Activated CD4-positive, CD25-positive, alpha-beta regulatory T cell treated with anti-CD3 and anti-CD28 coated beads, Interleukin-2, amount 50 U/mL, for 24 hours (primary cell): ENCODE measurements around the gene NSA2.
"Not testable (repeated sequence)": the region's sequence is repeated elsewhere in the genome, so short reads cannot be mapped to it uniquely, and the experiment has no call there.

ENCODE experiments used
- ATAC-seq, 2 donors: fragments of 150-1000 bp; cut with Tn5 transposase; one replicate each; pipeline ENCODE4 v1.10.0; 2021; ENCODE audit warnings: mild to moderate bottlenecking in 1 of 2, moderate library complexity in 1 of 2

NSA2 gene

DNA sequence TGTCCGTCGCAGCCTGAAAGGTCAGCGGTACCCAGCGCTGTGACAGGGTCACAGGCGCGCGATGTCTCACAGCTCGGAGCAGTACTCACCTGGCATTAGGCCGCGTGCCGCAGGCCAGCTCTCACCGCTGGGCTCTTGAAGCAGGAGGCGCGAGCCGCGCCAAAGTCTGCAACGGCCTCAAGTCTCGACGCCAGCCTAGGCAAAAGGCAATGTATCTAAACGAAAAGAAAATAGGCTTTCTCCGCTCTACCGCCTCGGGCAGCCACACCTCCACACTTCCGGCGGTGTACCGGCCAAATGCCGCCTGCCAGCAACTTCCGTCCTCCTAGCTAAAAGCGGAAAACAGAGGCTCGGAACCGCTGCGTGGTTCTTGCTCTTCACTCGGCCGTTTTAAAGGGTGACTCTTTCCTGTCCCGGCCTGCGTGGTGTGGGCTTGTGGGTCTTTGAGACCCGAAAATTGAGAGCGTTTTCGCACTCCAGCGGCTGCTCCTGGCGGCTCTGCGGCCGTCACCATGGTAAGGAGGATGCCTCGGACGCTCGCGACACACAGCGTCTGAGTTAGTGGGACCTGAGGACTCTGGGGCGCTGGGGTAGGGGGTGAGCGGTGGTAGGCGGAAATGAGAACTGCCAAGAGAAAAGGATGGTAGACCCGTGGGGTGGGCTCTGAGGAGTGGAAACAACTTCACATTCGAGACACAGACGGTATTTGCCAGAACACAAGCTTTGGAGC is at the start of gene NSA2, which contains the start of gene GFM2:
NSA2 (plus strand) TSS at position 401 of the 730 bp plus-strand sequence; CDS start at position 513, 112 bp downstream.
GFM2 (minus strand) TSS at position 269 of the 730 bp plus-strand sequence. CDS start 3,375 bp downstream, outside the sequence.
- peak; percentile 84 to 87 for ATAC-seq

DNA sequence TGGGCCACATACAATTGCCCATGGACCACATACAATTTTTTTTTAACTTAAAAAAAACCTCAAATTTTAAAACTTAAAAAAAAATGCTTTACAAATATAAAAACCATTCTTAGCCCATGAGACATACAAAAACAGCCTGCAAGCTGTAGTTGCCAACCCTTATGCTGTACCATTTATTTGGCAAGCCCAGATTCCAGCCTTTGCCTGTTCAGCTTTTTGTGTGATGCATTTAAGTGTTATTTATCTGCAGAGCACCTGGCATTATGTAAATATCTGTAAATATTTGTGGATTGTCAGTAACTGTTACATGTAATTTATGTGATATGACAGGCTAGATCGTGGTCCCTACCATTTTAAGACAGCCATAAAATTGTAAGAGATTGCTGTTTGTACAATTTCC is 49.5 kb upstream of the NSA2 start:
- no peak for ATAC-seq

DNA sequence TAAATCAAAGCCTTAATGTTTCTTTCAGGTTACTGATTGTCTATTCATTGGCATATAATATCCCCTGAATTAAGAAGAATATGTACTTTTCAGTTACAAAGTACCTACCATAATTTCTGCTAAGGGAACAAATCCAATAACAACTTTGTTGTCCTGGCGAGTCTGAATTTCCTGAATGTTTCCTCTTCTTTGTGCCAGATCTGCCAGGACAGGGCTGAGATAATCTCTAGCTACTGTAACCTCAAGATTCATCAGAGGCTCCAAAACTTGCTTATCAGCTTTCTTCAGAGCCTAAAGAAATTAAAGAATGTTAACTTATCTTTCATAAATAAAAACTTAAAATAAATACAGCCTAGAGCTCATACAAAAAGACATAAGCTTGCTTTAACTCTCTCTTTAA is 44.8 kb upstream of the NSA2 start:
- no peak for ATAC-seq

DNA sequence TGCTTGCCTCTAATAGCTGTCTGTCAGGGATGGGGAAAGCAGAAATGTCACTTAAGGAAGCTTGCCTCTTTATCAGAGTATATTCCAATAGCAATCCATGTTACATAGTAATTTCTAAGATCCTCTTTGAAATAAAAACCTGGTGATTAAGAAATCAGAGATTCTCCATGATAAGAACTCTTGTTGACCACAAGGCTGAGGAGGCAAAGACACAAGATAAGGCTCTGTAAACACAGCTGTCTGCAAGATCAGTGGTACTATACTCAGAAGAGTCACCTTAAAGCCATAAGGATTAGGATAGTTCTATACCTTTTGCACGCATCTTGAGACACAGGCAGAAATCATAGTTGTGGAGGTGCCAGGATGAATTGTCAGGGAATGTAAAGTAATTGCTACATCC is 41.7 kb upstream of the NSA2 start:
- ATAC-seq: no peak

DNA sequence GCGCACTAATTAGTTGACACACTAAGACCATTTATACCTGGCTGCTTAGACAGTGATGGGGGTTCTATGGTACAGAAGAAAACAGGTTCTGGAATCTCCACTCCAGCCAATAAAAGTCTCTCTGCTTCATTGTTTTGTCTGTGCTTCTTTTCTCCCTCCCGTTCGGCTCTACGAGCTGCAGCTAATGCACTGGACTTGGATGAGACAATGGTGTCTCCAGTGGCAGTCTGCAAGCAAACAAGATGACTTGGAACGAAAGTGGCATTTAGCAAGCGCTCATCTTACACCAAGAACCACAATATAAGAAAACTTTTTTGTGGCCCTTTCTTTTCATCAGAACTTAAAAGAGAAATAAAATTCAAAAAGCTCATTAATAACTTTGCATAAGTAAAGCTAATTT is 30.3 kb upstream of the NSA2 start:
- no peak for ATAC-seq

DNA sequence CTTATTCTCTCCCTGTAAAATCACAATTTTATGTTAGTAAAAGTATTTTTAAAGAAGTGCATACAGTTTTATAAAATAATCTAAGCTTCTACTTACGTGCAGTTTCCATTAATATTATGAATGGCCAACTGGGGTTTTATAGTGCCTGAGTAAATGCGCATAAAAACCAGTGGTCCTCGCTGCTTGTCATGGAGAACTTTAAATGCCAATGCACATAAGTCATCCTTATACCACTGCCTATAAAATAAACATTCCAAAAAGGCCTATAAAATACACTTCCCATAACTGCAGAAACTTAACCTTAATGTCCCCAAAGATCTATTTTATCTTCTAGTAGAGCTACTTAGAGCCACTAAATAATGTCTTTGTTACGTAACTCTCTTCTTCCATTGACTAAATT is 28.6 kb upstream of the NSA2 start:
- no peak for ATAC-seq

DNA sequence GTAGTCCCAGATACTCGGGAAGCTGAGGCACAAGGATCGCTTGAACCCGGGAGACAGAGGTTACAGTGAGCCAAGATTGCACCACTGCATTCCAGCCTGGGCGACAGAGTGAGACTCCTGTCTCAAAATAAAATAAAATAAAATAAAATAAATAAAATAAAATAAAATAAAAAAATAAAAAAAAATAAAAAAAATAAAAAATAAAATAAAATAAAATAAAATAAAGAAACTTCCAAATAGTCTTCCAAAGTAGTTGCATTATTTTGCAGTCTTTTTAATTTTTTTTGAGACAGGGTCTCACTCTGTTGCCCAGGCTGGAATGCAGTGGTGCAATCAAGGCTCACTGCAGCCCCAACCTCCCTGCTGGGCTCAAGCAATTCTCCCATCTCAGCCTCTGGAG is 18.3 kb upstream of the NSA2 start:
- not testable (repeated sequence) for ATAC-seq

DNA sequence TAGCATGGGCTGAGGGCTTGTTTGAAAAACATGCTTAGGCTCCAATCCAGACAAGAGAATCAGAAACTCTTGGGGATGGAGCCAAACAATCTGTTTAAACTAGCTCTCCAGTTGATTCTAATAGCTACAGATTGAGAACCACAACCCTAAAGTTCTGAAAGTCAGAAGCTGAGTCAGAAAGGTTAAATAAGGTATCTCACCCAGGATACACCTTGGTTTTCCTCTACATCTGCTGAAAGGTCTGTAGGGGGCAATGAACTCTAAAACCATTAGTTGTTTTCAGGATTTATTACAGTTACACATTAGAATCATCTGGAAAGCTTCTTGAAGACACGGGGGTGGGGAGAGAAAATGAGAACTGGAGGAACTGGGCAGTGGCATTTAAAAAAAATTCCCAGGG is 5.8 kb upstream of the NSA2 start:
- ATAC-seq: peak in 1 of 2 donors; percentile 25

DNA sequence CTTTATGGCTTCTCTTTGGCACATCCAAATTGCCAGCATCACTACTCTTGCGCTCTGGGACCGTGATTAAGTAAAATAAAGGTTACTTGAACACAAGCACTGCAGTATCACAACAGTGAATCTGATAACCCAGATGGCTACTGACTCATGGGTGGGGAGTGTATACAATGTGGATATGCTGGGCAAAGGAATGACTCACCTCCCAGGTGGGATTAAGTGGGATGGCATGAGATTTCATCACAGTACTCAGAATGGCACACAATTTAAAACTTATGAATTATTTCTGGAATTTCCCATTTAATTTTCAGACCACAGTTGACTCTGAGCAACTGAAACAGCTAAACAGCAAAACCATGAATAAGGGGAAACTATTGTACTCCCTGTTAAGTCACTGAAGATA is 4.5 kb upstream of the NSA2 start:
- peak; percentile 22 to 48 for ATAC-seq

DNA sequence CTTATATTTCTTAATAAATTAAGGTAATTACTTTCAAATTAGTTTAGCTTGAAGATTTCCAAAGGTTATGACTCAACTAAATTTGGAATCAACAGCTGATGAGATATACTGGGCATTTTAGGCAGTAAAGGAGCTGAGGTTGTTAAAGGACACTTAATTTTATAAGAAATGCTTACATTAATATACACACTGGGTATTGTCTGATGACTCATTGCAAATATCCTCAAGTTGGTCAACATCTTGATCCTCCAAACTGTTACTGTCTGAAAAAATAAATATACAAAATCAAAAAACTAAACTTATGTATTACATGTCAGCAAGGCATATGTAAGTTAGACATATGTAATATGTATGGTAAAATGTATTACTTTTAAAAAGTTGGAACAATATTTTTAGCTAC is 3.5 kb upstream of the NSA2 start:
- ATAC-seq: no peak

DNA sequence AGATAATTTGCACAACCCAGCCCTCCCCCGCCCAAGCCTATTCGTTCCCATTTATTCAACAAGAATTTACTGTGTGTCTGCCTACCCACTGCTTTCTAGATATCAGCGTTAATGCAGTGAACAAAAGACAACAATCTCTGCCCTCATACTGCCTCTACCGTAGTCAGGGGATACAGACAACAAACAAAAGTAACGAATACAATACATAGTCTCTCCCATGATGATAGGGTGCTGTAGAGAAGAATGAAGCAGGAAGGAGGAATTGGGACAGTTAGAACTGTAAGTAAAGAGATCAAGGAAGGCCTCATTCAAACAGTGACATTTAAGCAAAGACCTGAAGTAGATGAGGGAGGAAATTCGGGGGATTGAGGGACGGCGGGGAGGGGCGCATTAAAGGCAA is 1.8 kb upstream of the NSA2 start:
- ATAC-seq: no peak

DNA sequence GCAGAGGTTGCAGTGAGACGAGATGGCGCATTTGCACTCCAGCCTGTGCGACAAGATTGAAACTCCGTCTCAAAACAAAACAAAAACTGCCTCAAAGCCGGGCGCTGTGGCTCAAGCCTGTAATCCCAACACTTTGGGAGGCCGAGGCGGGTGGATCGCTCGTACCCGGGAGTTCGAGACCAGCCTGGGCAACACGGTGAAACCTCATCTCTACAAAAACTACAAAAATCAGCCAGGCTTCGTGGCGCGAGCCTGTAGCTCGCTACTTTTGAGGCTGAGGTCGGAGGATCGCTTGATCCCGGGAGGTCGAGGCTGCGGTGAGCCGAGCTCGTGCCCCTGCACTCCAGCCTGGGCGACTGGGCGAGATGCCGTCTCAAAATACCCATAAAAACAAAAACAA is 1.1 kb upstream of the NSA2 start:
- ATAC-seq: no peak

DNA sequence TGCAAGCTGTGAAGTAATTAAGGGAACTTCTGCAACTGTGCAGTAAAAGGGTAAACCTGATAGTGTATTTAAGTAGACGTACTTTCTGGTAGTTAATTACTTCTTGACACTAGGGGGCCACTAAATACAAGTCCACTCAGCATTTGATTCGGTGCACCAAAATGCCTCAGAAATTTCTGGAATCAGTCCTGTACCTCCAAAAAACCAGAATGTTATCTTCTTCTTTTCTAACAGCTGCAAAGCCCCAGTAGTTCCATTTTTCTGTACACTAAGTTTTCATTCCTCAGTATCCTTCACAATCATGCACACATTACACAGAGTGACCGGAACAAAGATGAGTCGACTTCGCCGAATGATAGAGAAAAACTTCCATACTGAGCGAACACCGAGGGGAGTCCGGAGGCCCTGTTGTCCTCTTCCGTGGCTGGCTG is 616 bp upstream of the NSA2 start:
- ATAC-seq: peak; percentile 39

DNA sequence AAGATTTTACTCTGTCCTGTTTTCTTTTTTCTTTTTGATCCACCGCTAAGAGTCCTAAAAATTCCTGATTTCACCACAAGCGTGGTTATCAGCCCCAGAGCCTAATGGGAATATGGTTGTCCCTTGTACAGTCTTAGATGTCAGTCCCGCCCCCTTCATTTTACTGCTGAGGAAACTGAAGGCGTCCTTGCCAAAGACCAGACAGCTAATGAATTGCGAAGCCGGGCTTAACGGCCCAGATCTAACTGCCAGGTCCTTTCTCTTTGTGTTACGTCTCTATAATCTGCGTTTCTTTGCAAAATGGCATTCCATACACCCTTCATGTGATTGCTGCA is 497 bp downstream of the NSA2 start:
- no peak for ATAC-seq

DNA sequence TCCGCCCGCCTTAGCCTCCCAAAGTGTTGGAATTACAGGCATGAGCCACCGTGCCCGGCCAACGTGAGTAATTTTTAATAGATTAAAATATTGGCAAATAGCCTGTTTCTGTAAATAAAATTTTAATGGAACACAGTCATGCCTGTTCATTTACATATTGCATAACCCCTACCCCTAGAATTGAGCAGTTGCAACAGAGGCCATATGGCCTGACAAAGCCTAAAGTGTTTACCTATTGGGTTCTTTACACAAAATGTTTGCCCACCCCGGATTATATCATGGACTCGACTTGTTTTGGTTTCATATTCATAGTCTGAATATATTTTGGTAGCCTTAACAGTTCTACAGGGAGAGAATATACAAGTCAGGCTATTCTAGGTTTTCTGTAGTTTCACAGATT is 5.3 kb downstream of the NSA2 start:
- no peak for ATAC-seq

DNA sequence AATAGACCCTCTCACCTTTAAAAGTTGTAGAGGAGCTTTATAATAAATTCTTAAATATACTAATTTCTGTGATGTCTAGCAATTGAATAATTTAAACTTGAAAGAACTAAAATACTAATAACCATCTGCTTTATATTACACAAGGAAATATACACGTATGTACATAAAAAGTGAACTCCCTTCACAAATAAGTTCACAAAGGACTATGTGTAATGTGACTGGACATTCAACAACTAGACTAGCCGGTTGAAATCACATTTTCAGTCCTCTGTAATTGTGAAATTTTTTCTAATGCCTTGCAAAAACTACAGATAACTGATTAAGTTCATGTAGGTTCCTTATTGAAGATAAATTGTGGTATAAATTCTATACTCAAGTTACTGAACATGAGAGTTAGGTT is 11.6 kb downstream of the NSA2 start:
- no peak for ATAC-seq

DNA sequence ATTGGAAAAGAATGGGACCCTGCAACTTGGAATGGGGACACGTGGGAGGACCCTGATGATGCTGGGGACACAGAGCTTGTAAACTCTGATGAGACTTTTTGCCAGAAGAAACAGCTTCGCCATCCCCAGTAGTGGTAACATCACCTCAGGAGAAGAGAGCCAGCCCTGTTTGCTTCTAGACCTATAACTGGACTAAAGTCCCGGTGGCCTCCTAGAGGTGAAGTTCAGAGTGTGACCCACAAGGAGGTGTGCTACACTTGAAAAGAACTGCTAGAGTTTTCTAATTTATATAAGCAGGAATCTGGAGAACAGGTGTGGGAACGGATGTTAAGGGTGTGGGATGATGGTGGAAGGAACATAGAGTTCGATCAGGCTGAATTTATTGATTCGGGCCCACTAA is 19.8 kb downstream of the NSA2 start:
- no peak for ATAC-seq

DNA sequence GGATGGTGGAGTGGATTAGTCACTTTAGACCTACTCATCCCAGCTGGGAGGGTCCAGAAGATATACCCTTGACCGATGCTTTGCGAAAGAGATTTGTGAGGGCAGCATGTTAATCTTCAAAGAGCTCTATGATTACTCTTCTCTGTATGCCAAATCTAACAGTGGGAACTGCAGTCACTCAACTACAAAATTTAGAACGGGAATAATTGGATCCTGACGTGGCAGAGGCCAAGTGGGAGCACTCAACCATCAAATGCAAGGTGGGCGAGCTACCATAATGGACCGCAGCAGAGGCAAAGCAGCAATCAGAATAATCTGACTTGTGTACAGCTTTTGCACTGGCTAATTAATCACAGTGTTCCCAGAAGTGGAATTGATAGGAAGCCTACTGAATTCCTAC is 20.4 kb downstream of the NSA2 start:
- no peak for ATAC-seq

DNA sequence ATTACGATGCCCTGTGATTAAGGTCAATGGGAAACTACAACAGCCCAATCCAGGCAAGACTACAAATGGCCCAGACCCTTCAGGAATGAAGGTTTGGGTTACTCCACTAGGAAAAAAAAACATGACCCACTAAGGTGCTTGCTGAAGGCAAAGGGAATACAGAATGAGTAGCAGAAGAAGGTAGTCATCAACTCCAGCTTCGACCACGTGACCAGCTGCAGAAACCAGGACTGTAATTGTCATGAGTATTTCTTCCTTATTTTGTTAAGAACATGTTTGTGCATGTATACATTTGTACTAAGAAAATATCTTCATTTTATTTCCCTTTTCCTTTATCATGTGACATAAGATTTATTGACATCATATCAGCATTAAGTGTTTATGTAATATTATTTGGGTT is 24.6 kb downstream of the NSA2 start:
- not testable (repeated sequence) for ATAC-seq

DNA sequence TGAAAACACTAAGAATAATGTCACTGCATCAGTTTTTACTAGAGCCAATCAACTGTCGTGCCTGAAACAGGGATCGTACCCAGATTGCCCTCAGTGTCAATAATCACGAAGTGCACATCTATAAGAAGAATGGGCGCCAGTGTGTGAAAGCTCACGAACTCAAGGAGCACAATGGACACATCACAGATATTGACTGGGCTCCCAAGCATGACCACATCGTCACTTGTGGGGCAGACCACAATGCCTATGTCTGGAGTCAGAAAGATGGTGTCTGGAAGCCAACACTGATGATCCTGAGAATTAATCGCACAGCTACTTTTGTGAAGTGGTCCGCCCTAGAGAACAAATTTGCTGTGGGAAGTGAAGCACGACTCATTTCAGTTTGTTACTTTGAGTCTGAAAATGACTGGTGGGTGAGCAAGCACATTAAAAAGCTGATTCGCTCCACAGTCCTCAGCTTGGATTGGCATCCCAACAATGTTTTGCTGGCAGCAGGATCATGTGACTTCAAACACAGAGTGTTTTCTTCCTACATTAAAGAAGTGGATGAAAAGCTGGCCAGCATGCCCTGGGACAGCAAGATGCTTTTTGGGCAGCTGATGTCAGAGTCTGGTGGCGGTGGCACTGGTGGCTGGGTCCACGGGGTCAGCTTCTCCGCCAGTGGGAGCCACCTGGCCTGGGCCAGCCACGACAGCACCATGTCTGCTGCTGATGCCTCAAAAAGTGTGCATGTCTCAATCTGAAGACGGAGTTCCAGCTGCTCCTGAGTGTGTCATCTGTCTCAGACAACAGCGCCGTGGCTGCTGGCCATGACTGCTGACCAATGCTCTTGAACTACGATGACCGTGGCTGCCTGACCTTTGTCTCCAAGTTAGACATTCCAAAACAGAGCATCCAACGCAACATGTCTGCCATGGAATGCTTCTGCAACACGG is 32.2 kb downstream of the NSA2 start:
- no peak for ATAC-seq

DNA sequence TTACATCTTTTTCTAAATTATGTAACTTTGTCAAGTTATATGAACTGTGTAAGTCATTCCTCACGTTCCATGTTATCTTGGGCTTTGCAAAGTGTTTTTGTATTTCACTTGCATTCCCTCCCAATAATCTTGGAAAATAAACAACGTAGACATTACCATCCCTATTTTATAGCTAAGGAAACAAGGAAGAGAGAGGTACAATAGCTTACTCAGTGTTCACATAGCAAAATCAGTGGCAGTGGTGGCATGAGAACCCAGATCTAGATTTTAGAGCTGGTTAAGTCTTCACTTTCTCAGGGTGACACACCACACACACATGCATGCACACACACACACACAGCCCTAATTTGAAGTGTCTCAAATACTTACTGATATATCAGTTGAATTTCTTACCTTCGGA is 34.1 kb downstream of the NSA2 start:
- ATAC-seq: no peak

DNA sequence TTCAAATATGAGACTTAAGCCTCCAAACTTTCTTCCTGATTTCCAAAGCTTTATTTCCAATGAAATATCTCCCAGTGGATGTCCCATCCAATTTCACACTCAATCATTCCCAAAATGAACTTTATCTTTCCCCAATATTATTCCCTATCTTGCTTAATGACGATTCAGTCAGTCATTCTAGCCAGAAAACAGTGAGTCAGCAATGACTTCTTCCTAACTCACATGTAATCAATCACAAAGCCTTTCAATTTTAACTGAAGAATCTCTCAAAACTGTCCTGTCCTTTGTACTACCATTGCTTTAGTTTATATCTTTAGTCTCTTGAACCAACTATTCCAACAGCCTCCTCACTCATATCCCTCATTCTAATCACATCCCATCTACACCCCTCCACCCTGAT is 34.9 kb downstream of the NSA2 start:
- ATAC-seq: no peak

DNA sequence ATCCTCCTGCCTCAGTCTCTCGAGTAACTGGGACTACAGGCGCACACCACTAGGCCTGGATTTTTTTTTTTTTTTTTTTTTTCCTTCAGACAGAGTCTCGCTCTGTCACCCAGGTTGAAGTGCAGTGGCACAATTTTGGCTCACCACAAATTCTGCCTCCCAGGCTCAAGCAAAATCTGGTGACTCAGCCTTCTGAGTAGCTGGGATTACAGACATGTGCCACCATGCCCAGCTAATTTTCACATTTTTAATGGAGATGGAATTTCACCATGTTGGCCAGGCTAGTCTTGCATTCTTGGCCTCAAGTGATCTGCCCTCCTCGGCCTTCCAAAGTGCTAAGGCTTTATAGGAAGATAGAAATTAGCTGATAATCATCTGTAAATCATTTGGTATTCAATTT is 43.9 kb downstream of the NSA2 start:
- no peak for ATAC-seq

DNA sequence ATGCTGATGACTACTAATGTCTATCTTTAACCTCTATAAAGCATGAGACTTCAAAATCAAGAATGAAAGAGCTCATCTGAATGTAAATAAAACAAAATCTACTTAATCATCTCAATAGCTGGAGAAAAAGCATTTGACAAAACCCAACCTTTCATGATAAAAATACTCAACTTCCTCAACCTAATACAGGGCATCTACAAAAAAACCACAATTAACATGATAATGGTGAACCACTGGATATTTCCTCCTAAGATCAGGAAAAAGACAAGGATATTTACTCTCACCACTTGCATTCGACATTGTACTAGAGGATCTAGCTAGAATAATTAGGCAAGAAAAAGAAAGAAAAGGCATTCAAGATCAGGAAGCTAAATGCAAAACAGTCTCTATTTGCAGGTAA is 49.8 kb downstream of the NSA2 start:
- no peak for ATAC-seq
